ENCODE data around the gene HBZ.
"Not testable (repeated sequence)": the region's sequence is repeated elsewhere in the genome, so short reads cannot be mapped to it uniquely, and the experiment has no call there.

HBZ gene

DNA sequence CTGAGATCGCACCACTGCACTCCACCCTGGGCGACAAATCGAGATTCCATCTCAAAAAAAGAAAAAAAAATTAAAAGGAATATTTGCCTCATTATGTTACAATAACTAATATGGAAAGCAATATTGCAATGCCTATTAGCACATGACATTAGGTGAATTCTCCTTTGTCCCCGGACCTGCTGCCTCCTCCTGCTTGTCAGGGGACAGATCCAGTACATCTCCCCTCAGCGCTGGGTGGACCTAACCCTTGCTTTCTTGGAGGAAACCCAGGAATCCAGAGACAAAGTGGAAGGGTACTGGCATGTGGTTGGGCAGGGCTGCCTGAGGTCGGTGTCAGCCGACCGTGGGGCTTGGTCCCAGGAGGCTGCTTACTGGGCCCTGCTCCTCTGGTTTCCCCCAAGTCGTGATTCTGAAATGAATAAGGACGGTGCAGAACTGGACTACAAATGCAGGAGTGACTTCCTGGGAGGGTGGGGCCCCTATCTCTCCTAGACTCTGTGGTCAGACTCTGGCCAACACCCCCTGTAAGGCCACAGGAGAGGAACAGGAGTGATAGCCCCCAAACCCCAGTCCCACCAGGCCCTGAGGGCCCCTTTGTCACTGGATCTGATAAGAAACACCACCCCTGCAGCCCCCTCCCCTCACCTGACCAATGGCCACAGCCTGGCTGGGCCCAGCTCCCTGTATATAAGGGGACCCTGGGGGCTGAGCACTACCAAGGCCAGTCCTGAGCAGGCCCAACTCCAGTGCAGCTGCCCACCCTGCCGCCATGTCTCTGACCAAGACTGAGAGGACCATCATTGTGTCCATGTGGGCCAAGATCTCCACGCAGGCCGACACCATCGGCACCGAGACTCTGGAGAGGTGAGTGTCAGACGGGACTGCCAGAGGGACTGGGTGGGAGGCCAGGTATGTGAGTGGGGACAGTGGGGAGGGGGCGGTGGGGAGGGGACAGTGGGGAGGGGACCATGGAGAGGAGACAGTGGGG, at the start of gene HBZ:
Gene HBZ (plus strand): TSS at position 504 of the 988 bp plus-strand sequence. CDS start 266 bp downstream, at position 770.
- DNase-seq, result no peak

DNA sequence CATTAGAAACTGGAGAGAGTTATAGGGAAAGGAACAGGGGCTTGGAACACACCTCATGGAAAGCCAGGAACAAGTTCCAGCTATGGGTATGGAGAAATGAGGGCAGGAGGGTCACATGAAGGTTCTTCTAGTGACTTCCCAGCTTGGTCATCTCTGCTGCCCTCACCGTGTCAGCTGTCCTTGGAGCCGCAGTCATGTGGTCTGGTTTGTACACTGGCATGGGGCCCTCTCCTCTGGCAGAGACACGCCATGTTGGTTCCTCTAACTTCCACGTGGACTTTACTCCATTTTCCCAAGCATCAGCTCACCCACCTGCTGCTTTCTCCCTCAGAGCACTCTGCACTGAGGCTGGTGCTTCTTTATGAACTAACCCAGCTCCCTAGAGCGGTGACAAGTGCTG, 48.1 kb upstream of the HBZ start:
- DNase-seq, result no peak

DNA sequence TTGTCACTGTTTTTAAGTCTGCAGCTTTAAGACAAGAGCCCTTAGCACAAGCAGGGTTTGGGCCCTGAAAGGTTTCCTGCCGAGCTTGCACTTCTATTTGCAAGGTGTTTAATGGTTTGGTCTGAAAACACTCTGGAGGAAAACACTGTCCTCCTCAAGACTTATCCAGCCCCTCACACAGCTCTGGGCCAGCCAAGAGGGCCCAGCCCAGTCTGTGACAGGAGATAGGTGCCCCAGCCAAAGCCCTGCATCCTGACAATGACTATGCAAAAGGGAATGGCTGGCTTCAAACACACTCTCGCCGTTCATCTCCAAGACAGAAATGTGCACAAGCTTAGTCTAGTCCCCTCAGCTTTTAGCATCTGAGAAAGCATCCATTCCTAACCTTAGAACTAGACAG, 47.5 kb upstream of the HBZ start:
- DNase-seq, result no peak

DNA sequence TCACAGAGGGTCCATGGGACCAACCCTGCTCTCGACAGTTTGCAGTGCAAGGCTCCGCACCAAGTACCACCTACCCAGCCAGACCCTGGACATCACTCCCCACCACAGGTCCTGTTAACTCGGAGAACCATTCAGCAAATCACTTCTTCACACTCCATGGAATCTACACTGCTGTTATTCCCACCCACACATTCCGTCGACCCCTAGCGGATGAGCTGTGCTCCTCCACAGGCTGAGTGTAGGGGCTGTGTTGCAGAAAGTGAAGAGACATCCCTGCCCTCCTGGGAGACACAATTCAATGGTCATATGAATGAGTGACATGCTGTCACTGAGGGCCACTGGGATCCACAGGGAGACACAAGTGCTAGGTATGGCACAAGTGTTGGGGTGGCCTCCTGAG, 46.9 kb upstream of the HBZ start:
- no peak for DNase-seq

DNA sequence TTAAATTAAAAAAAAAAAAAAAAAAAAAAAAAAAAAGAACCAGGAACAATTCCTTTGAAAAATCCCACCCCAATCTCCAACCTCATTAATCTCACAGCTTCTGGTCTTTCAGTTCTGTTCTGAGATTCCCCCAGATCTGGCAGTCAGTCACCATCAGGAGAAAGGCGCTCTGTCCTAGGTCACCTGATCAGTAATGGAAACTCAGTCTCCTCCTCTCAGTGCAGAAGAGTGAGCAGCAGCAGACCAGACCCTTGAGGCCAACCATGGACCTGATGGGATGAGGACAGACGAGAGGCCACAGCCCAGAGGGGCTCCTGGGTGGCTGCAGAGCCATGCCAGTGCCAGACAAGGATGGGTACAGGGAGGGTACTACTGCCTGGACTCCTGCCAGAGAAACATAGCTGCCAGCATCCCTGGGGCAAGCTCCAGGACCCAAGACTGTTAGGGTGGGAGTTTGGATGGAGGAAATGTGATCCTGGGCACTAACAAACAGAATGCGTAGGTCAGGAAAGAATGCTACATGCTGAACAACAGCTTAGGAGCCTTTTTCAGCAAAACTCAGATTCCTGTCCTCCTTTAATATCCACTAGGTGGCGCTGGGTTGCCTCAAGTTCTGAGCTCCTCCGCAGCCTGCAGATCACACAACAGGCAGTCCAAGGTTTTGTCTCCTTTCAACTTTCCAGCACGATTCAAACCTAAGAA, 45.7 kb upstream of the HBZ start:
- peak; percentile 45 for DNase-seq

DNA sequence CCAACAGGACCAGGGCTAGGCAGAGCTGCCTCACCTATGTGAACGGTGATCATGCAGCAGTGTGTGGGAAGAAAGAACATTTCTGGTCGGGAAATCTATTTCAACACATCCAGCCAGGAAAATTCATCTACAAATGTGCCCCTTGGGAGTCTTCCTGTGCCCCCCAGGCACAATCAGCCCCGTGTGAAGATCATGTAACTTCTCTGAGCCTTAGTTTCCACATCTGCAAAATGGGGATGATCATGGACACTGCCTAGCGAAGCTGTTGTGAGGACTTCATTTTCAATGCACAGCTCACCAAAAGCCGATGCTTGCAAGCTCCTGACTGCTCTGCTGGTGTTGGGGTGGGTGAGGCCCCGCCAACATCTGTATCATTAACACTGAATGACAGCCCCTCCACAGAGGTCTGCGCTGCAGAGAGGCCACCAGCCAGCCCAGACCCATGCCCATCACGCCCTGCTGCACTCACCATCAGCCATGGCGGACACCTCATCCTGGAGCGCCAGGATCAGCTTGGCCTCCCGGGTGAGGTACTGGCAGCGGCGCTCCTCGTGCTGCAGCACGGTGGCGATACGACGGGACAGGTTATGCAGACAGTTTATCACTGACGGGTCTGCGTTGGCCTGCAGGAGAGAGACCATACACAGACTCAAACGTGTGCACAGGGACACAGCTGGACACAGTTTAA, 40.1 kb upstream of the HBZ start:
- DNase-seq, result no peak

DNA sequence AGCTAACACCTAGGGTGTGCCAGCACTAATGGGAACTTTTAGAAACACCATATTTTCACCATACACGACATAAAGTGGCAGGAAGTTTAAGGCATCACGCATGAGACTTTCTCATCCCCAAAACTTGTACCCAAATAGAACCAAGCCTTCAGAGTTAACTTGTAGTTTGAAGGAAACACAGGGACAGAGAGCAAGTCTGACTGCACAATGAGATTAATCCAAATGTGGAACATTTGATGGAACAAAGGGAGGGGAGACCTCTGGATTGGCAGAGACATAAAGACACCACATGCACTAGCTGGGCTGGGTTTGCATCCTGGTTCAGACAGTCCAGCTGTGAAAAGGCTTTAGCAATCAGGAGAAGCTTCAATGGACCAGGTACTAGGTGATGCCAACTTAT, 38.1 kb upstream of the HBZ start:
- no peak for DNase-seq

DNA sequence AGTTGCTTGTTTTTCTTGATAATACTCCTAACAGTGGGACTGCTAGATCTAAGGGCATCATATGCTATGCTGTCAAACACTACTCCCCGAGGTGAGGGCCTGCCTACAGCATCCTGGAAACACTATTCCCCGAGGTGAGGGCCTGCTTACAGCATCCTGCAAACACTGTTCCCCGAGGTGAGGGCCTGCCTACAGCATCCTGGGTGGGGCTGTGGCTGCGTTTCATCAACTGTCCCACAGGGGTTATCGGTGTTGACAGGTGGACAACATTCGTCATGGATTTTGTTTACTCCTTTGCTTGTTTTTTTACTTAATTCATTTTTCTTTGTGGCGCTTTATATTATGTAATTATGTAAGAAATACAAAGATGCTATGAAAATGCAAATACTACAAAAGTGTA, 36.4 kb upstream of the HBZ start:
- no peak for DNase-seq

DNA sequence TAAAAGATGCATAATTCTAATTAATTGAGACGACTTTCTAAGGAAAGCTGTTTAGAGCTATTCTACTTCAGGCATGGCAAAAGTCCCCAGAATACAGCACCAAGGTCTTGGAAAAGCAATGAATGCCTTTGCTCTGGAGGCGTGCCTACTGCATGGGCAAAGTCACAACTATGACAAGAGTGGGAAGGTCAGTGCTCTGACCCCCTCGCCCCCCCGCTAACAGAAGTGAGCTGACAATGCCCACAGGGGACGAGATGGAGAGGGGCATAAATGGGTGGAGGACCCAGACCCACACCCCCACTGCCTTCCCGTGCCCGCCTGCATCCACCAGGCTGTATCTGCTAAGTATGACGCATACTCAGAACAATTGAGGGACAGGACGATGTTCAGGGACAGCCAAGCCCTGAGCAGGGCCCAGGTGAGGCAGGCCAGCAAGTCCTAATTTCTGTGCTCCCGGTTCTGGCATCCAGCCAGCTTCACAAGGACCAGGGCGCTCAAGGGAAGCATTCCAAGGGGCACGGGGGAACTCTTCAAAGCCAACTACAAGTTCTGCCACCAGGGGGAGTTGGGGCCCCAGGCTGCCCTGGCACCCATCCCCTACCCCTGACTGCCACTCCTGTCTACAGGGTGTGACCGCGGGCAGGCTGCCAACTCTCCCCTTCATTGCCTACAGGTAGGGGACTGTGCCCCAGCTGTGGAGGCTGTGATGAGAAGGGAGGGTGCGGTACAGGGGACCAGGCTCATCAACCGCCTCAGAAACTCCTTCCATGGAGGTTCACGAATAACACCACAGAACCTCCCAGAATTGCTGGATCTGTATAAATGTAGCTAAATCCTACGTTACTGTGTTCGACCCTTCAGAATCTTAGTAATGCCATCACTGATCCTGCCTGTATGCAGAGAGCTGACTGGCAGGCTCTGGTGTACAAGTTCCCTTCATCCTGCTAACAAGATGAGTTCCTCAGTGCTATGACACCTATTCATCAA, 34.8 kb upstream of the HBZ start:
- DNase-seq, result peak; percentile 52

DNA sequence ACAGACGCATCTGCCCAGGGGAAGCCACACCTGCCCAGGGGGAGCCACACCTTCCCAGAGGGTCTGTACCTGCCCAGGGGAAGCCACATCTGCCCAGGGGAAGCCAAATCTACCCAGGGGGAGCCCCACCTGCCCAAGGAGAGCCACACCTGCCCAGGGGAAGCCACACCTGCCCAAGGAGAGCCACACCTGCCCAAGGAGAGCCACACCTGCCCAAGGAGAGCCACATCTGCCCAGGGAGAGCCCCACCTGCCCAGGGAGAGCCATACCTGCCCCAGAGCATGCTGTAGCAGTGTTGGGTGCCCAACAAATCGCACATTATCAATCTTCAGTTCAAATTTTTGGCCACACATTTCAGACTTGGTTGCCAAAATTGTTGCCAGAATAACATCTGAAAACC, 33.6 kb upstream of the HBZ start:
- DNase-seq, result no peak

DNA sequence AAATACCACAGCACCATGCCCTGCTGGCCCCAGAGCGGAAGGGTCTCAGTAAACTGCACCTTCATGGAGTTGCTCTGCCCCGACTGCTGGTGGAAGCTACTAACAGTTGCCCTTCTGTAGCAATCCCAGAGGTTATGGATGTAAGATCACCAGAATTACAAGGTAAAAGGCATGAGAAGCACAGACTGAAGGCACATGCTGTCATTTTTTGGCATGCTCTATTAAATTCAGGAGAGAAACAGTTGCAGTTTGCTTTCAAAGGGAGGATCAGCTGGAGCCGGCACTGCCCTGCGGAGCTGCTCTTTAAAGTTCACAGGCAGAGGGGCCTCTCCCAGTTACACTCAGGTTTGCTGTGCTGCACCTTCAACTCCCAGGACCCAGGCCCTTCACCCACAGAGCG, 33.1 kb upstream of the HBZ start:
- no peak for DNase-seq

DNA sequence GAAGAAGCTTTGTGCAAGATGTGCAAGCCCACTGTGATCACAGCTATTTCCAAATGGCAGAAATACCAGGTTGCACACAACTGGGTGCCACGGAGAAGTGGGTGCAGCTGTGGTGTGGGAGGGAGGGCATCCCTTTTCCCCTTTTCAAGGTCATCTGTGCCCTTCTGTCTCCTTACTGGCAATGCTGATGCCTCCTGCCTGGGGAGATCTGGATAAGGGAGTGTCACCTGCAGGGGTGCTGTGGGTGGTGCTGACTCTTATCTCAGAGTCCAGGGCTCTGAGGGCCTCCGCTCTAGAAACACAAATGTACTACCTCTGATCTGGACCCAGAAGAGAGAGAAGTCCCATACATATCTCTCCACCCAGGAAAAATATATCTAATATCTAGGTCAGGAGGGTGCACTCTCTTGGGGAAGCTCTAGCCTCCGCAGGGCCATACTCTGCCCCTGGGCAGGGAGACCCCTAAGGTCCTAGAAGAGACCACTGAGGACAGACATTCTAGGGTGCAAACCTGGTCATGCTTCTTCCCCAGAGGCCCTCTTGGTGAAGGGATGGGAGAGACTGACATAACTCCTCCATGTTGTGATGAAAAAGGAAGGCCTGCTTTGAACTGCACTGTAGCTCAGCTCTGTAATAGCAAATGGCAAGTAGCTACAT, 32.5 kb upstream of the HBZ start:
- no peak for DNase-seq

DNA sequence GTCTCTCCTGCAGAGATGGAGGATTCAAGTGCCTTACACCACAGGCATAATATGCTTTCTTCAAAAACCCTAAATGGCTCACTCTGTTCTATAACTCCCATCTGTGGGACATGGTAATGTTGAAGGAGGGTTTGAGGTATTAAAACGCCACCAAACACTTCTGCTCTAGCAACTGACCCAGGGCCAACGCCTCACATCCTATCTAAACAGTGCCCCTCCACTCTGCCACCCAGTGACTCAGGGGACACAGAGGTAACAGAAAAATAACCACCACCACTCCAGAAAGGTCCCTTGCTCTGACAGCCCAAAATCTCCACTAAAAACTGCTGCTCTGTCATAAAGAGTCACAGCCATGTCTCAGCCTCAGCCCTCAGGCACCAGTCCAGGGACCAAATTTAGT, 31.7 kb upstream of the HBZ start:
- no peak for DNase-seq

DNA sequence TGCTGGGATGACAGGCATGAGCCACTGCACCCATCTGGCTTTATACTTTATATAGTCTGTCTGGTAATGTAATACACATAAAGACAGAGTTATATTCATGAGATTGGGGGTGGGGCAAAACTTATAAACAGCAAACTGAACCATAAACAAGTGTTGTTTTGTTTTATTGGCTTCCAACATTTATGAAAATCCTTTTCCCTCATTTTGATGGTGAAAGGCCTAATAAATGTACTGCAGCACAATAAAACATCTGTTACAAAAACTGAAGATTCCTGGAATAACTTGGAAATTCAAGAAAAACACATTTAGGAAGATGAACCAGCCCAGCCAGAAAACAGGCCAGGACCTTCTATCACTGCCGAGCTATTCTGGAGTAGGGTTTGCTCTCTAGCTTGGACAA, 30.1 kb upstream of the HBZ start:
- DNase-seq, result no peak

DNA sequence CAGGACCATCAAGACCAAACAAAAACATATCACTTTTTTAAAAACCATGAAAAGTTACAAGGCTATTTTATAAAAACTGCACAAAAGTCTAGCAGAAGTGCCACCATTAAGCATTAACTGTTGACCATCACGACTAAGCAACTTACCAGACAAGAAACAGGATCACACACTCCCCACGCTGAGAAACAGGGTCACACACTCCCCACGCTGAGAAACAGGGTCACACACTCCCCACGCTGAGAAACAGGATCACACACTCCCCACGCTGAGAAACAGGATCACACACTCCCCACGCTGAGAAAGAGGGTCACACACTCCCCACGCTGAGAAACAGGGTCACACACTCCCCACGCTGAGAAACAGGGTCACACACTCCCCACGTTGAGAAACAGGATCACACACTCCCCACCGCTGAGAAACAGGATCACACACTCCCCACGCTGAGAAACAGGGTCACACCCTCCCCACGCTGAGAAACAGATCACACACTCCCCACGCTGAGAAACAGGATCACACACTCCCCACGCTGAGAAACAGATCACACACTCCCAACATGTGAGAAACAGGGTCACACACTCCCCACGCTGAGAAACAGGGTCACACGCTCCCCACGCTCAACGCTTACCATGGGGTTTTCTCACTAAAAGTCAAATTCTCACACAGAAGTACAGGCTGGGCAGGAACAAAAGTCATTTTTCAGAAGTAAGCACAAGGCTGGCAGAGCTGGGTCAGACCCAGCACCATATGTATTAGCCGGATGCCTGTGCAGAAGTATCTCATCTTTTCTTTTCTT, 28.7 kb upstream of the HBZ start:
- DNase-seq, result not testable (repeated sequence)

DNA sequence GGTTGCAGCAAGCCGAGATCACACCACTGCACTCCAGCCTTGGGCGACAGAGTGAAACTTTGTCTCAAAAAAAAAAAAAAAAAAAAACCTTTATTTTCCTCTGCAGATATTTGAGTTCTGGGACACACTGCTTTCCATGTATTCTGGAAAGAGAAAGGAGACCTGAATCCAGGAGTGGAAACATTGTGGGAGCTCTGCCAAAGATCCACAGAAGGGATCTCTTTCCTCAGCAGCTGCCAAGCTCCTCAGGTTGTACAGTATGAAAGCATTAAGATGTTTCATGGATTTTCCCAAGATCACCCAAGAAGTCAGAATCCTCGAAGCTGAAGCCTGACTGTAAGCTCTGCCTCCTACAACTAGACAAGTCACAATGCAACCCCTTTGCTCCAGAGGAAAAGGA, 27.4 kb upstream of the HBZ start:
- DNase-seq, result no peak

DNA sequence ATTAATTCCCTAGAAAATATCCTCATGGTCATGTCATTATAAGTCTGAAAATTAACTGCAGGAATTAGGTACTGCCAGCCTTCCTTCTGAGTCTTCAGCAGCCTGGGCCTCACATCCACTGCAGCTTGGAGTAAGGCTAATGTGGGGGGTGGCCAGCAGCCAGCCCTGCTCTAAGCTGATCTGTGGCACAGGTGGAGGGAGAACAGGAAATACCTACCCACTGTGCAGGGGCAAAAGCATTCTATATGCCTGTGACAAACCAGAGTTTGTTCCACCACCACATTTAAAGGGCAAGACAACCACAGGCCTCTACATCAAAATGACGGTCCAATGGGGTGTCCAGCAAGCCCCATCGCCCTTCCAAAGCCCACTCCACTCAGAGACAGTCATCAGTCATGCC, 23.4 kb upstream of the HBZ start:
- no peak for DNase-seq

DNA sequence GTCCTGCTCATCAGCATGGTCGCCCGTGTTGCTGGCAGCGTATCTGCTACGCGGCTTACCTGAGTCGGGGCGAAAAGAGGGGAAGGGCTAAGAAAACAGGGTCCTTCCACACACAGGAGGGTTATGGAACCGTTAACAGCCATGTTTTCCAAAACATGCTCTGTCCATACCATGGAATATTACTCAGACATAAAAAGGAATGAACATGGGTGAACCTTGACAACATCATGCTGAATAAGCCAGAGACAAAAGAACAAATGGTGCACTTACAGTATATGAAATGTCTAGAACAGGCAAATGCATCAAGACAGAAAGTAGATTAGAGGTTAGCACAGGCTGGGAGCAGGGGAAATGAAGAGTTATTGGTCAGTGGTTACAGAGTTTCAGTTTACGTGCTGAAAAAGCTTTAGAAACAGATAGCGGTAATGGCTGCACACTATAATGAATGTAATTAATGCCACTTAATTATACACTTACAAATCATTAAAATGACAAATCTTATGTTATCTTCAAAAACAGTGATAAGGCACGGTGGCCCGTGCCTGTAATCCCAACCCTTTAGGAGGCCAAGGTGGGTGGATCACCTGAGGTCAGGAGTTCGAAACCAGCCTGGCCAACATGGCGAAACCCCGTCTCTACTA, 21.8 kb upstream of the HBZ start:
- no peak for DNase-seq

DNA sequence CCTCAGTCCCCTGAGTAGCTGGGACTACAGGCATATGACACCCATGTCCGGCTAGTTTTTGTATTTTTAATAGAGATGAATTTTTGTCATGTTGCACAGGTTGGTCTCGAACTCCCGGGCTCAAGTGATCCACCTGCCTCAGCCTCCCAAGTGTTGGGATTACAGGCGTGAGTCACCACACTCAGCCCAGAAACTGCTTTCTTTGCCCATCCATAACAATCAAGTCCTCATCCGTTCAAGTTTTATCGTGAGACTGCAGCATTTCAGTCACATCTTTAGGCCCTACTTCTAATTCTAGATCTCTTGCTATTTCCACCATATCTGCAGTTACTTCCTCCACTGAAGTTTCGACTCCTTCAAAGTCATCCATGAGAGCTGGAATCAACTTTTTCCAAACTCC, 20.3 kb upstream of the HBZ start:
- no peak for DNase-seq

DNA sequence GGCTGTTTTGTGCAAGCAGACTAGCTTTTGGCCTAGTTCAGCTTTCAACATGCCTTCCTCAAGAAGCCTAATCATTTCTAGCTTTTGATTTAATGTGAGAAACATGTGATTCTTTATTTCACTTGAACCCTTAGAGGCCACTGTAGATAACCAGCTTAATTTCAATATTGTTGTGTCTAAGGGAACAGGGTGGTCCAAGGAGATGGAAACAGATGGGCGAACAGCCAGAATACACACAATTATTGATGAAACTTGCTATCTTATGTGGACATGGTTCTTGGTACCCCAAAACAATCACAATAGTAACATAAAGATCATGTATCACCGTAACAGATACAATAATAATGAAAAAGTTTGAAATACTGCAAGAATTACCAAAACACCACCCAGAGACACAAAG, 18.7 kb upstream of the HBZ start:
- no peak for DNase-seq

DNA sequence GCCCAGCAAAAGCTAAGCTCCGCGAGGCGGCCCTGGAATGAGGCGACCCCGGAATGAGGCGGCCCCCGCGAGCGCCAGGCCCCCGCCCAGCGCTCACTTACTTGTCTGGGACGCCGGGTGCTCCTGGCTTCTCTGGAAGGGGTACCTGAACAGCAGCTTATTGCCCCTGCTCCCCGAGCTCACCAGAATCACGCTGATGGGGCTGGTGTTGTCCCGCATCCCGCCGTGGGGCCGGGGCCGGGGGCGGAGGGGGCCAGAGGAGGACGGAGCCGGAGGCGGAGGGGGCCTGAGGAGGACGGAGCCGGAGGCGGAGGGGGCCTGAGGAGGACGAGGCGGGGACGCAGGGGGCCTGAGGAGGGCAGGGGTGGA, 14.4 kb upstream of the HBZ start:
- no peak for DNase-seq
